ENCODE data around the gene PALD1.

PALD1 gene

GRCh38 chr10:70497120-70497545, 18.6 kb downstream of the PALD1 start:
- TF ChIP-seq, protein P1, sequence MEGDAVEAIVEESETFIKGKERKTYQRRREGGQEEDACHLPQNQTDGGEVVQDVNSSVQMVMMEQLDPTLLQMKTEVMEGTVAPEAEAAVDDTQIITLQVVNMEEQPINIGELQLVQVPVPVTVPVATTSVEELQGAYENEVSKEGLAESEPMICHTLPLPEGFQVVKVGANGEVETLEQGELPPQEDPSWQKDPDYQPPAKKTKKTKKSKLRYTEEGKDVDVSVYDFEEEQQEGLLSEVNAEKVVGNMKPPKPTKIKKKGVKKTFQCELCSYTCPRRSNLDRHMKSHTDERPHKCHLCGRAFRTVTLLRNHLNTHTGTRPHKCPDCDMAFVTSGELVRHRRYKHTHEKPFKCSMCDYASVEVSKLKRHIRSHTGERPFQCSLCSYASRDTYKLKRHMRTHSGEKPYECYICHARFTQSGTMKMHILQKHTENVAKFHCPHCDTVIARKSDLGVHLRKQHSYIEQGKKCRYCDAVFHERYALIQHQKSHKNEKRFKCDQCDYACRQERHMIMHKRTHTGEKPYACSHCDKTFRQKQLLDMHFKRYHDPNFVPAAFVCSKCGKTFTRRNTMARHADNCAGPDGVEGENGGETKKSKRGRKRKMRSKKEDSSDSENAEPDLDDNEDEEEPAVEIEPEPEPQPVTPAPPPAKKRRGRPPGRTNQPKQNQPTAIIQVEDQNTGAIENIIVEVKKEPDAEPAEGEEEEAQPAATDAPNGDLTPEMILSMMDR (IDR thresholded peaks at IDR 0.05; ENCODE audit: extremely low read depth, insufficient read depth, missing control alignments): no peak
- in situ Hi-C loops (cut with MboI; ENCODE audit: low pct_unique_long_range_greater_than_20kb, low sequenced_read_pairs, unreplicated experiment): no loop called here
- no peak for DNase-seq (ENCODE audit: low spot score)

- in situ Hi-C loops (cut with MboI; ENCODE audit: low pct_unique_long_range_greater_than_20kb, low sequenced_read_pairs, unreplicated experiment): no loop called here
Observed at GRCh38 chr10:70498970-70499835, 20.6 kb downstream of the PALD1 start.

GRCh38 chr10:70499836-70500167, 21.2 kb downstream of the PALD1 start:
- DNase-seq (ENCODE audit: low spot score): peak; percentile 45
- in situ Hi-C loops (cut with MboI; ENCODE audit: low pct_unique_long_range_greater_than_20kb, low sequenced_read_pairs, unreplicated experiment): no loop called here

More at GRCh38 chr10:70498970-70499835, 20.6 kb downstream of the PALD1 start:
- DNase-seq (ENCODE audit: low spot score): no peak
- TF ChIP-seq, protein P1 (IDR thresholded peaks at IDR 0.05; ENCODE audit: extremely low read depth, insufficient read depth, missing control alignments): no peak

DNA sequence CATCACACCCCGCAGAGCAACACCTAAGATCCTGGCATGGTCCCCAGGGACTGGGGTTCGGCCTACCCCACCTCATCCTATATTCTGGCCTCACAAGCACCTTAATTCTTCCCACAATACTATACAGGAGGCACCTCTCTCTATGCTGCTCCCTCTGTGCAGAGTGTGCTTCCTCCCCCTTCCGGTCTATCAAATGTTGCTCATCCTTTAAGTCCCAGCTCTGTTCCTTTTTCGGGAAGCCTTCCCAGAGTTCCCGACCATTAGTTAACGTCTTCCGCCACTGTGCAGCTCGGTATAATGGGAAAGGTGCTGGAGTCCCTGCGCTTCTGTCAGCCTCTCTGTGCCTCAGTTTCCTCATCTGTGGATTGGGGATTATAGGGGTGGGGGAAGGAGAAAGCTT, 21.8 kb downstream of the PALD1 start:
- no peak for DNase-seq (ENCODE audit: low spot score)
- TF ChIP-seq, protein P1 (IDR thresholded peaks at IDR 0.05; ENCODE audit: extremely low read depth, insufficient read depth, missing control alignments): no peak
- in situ Hi-C loops (cut with MboI; ENCODE audit: low pct_unique_long_range_greater_than_20kb, low sequenced_read_pairs, unreplicated experiment): no loop called here

More at GRCh38 chr10:70499836-70500167, 21.2 kb downstream of the PALD1 start:
- TF ChIP-seq, protein P1 (IDR thresholded peaks at IDR 0.05; ENCODE audit: extremely low read depth, insufficient read depth, missing control alignments): no peak

DNA sequence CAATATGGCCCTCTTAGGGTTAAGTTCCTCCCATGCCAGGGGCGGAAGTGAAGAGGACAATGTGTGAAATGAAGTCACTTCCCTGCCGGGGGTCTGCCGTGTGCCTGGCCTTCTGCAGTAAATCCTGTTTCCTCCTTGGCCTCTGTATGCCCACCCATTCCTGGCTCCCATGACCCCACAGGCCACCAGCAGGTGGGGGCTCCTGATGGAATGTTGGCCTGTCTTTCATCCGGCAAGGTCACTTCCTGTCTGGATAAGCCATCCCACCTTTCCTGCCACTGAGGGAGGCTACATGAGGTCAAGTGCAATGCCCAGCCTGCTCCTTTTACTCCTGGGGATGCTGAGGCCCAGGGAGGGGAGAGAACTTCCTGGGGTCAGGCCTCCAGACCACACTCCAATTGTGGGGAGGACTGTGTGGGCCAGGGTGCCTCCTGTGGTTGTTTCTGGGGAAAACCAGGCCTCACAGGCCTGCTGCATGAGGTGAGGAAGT, 22.3 kb downstream of the PALD1 start:
- TF ChIP-seq, protein P1 (IDR thresholded peaks at IDR 0.05; ENCODE audit: extremely low read depth, insufficient read depth, missing control alignments): no peak
- DNase-seq (ENCODE audit: low spot score): no peak
- in situ Hi-C loops (cut with MboI; ENCODE audit: low pct_unique_long_range_greater_than_20kb, low sequenced_read_pairs, unreplicated experiment): no loop called here

- TF ChIP-seq, protein P1 (IDR thresholded peaks at IDR 0.05; ENCODE audit: extremely low read depth, insufficient read depth, missing control alignments): no peak
- in situ Hi-C loops (cut with MboI; ENCODE audit: low pct_unique_long_range_greater_than_20kb, low sequenced_read_pairs, unreplicated experiment): no loop called here
- no peak for DNase-seq (ENCODE audit: low spot score)
Observed at GRCh38 chr10:70502406-70502805, 23.8 kb downstream of the PALD1 start.

Measured in GM13977 (cell line).